HFF-Myc (cell line): ENCODE measurements around the gene PREX1.
A peak's percentile ranks its signal among the peaks of the same experiment; 100 is the strongest.

Experiments used
- DNase-seq: peaks from one replicate; pipeline ENCODE4 v3.0.0-alpha.2; 2011; ENCODE audit warnings: low read depth; ENCODE audit errors: extremely low read depth
- H3K4me3 ChIP-seq: replicated peaks from 2 replicates; pipeline ENCODE4 v1.5.1; 2011; ENCODE audit warnings: low read depth, mild to moderate bottlenecking, control low read depth, low read length
- CTCF ChIP-seq: IDR thresholded peaks from 2 replicates; pipeline ENCODE4 v1.5.1; 2012; ENCODE audit warnings: mild to moderate bottlenecking, low read depth, low read length, control low read depth; ENCODE audit errors: missing control alignments

PREX1 gene

DNA sequence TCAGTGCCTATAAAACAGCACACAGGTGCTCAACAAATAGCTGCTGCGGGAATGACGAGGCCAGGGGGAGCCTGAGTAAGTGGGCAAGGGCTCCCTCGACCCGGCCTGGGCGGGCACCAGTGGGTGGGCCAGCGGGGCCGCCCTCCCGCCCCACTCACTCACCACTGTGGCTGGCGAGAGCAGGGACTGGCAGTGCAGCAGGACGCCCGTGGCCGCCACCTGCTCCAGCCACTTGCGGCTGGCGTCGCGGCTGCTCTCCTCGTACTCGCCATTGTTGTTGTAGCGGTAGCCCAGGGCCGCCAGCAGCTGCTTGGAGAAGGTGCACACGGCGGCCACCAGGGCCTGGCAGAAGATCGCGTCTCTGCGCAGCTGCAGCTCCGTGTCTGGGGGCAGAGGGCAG is 191.5 kb downstream of the PREX1 start:
- DNase-seq = no peak
- no peak for TF ChIP-seq CTCF
- H3K4me3 ChIP-seq = no peak overlapping the region

DNA sequence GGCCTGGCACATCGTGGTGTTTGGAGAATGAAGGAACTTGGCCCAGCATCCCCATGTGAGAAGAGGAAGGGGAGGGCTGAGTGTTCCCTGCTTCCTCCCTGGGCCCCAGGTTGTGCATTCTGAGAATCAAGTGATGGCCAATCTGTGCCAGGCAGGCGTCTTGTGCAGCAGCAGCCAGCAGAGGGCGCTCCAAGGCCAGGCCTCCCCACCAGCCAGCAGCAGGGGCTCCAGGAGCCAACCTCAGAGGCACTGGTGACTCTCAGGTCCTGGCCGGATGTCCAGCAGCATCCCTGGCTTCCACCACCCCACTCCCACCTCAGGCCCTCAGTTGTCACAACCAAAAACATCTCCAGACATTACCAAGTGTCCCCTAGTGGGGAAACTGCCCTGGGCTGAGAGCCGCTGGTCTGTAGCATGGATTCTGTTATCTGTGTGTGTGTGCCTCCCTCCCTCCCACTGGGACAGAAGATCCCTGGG is 192.0 kb downstream of the PREX1 start:
- no peak for DNase-seq
- no peak overlapping the region for H3K4me3 ChIP-seq
- peak; percentile 94 for TF ChIP-seq CTCF

DNA sequence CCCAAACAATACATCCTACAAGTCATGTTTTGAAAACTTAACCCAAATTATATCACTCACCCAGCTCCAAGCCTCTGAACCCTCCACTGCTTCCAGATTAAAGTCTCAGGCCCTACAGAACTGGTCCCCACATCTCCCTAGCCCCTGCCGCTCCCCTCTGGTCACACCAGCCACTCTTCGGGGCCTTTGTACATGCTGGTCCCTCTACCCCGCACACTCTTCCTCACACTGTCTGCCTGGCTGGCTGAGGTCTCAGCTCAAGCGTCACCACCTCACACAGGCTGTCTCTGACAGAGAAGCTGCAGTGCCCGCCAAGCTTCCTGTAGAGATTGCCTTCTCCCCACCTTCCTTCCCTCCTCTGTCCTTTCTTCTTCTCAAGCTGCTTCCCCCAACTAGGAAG is 192.4 kb downstream of the PREX1 start:
- DNase-seq = no peak
- no peak for TF ChIP-seq CTCF
- H3K4me3 ChIP-seq = no peak overlapping the region

GRCh38 chr20:48634641-48635040 is 193.2 kb downstream of the PREX1 start:
- DNase-seq = no peak
- no peak for TF ChIP-seq CTCF
- H3K4me3 ChIP-seq = no peak overlapping the region

DNA sequence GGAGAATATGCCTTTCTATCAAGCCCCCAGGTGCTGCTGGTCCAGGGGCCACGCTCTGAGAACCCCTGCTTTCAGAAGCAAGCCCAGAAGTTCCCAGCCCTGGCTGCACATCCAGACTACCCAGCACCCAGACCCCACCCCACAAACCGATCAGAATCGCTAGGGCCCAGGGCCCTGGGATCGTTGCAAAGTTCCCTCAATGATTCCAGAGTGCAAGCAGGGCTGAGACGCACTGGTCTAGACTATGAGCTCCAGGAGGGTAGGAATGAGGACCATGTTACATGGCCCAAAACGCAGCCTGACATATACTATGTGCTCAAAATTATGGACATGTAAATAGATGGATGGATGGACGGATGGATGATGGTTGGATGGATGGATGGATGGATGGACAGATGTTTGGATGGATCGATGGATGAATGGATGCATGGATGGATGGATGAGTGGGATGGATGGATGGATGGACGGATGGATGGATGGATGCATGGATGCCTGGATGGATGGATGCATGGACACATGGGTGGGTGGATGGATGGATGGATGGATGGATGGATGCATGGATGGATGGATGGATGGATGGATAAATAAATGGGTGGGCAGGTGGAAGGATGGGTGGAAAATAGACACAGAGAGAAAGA is 194.1 kb downstream of the PREX1 start:
- no peak for DNase-seq
- no peak overlapping the region for H3K4me3 ChIP-seq
- TF ChIP-seq CTCF = no peak

DNA sequence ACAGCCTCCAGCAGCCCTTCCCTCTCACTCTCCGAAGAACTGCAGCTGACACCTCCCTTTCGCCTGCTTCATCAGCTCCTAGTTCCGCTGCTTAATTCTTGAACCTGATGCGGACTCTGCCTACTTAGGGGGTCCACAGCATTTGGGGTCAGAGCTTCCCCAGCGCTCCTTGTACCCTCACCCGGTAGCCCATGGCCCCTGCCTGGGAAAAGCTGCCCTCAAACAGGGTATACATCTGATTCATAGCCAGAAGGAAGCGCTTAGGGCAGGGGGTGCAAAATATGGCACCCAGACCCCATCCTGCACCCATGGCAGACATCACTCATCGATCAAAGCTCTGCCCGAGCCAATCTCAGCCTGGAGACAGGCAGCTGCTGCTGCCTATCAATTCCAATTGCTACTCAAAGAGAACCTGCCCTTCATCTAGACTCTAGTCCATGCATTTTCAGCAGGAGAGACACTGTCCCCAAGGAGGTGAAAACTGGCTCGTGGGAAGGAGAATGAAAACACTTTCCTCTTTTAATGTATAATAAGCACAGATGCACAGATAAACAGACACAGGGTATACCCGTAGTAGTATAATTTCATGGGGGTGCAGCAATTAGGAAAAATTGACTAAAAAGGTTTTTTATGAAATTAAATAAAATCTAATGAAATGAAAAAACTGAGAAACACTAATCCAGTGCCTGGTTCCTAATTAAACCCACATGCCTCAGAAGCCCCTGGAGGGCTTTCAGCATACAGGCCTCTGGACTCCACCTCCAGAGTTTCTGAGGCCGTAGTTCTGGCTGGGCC is 194.8 kb downstream of the PREX1 start:
- TF ChIP-seq CTCF = no peak
- DNase-seq = no peak
- H3K4me3 ChIP-seq = no peak overlapping the region
